Activated B cell treated with CpG ODN at 0.5 μM for 24 hours (primary cell): Measurements from ENCODE around the gene PBX2. TPM values are rescaled to one million over a fixed set of nuclear protein-coding genes. Genes with fewer than 3 reads are reported as not detected.
A peak's percentile ranks its signal among the peaks of the same experiment; 100 is the strongest.
"Not testable (repeated sequence)": the region's sequence is repeated elsewhere in the genome, so short reads cannot be mapped to it uniquely, and the experiment has no call there.

Experiments
- ATAC-seq: fragments of 200-7000 bp; cut with Tn5 transposase; one replicate; pipeline ENCODE4 v1.10.0; 2021; ENCODE audit warnings: low read depth, mild to moderate bottlenecking, moderate library complexity
- CTCF ChIA-PET: fragments of 350-600 bp; sonication (Branson Sonifier 250); formaldehyde crosslinking; loops from one replicate; lab custom pipeline; 2021; ENCODE audit warnings: antibody characterized with exemption; lab: Charles Lee
- POLR2A ChIA-PET: fragments of 350-600 bp; sonication (Branson Sonifier 250); formaldehyde crosslinking; loops from one replicate; lab custom pipeline; 2021; ENCODE audit warnings: antibody characterized with exemption; lab: Charles Lee
- DNase-seq: peaks from one replicate; pipeline ENCODE4 v3.0.0; 2022
- H3K27ac Mint-ChIP-seq: one replicate; pipeline ENCODE4 v1.8.0; 2020; ENCODE audit warnings: mixed read lengths
- H3K27me3 Mint-ChIP-seq: one replicate; pipeline ENCODE4 v1.8.0; 2021; ENCODE audit warnings: mixed read lengths
- H3K36me3 Mint-ChIP-seq: one replicate; pipeline ENCODE4 v1.8.0; 2021; ENCODE audit warnings: low read depth, mixed read lengths
- H3K4me1 Mint-ChIP-seq: one replicate; pipeline ENCODE4 v1.8.0; 2021; ENCODE audit warnings: mixed read lengths
- H3K4me3 Mint-ChIP-seq: one replicate; pipeline ENCODE4 v1.8.0; 2020; ENCODE audit warnings: mild to moderate bottlenecking, mixed read lengths
- H3K9me3 Mint-ChIP-seq: one replicate; pipeline ENCODE4 v1.8.0; 2020; ENCODE audit warnings: mixed read lengths
- intact Hi-C: fragments of 100-400 bp; cut with micrococcal nuclease; formaldehyde crosslinking; loops from one replicate; pipeline ENCODE4 v1.15.1; 2024
- total RNA-seq: library from RNA; stranded (reverse); gene quantifications from 2 replicates; pipeline ENCODE4 v1.2.3, GENCODE V29; 2022
- TF ChIP-seq, protein P1 (sequence below): fragments of 200-600 bp; IDR thresholded peaks from one replicate; pipeline ENCODE4 v1.8.0; 2022; ENCODE audit warnings: antibody characterized with exemption, mild to moderate bottlenecking

PBX2 gene
- total RNA-seq, 1 donor from 2014 or later: 153 TPM

- Mint-ChIP-seq H3K9me3 (no peaks in the 10 kb centered on the region), H3K27me3 (no peaks in the 10 kb centered on the region), H3K27ac (peak overlapping the region; percentile 96), H3K4me1 (peaks cover 83% of the 10 kb centered on the region), H3K4me3 (peak overlapping the region; percentile 91), H3K36me3 (peaks cover 58% of the 10 kb centered on the region)
- TF ChIP-seq, protein P1, sequence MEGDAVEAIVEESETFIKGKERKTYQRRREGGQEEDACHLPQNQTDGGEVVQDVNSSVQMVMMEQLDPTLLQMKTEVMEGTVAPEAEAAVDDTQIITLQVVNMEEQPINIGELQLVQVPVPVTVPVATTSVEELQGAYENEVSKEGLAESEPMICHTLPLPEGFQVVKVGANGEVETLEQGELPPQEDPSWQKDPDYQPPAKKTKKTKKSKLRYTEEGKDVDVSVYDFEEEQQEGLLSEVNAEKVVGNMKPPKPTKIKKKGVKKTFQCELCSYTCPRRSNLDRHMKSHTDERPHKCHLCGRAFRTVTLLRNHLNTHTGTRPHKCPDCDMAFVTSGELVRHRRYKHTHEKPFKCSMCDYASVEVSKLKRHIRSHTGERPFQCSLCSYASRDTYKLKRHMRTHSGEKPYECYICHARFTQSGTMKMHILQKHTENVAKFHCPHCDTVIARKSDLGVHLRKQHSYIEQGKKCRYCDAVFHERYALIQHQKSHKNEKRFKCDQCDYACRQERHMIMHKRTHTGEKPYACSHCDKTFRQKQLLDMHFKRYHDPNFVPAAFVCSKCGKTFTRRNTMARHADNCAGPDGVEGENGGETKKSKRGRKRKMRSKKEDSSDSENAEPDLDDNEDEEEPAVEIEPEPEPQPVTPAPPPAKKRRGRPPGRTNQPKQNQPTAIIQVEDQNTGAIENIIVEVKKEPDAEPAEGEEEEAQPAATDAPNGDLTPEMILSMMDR: no peak
- CTCF ChIA-PET: no interaction called here
- ATAC-seq (no peak), DNase-seq (no peak)
- intact Hi-C loops: loop anchor here (1.0 to 10.0 kb wide), 5 partner anchors 13 to 751 kb away; partner anchors contain the start of genes ATF6B, ATP6V1G2, DDX39B and HLA-DMB
- POLR2A ChIA-PET: interaction anchor here (0.7 to 5.2 kb wide), 15 partner anchors 9 to 1086 kb away, joined by 3 to 102 read pairs (median 6); partner anchors contain the start of genes AGPAT1, ATF6B, BAG6 and BRD2
These were observed 1.1 kb upstream of the PBX2 start for GRCh38 chr6:32190911-32191677.

- intact Hi-C loops: loop anchor here (1.0 to 10.0 kb wide), 5 partner anchors 11 to 753 kb away; partner anchors contain the start of genes ATF6B, ATP6V1G2, DDX39B and HLA-DMB
- ATAC-seq (no peak), DNase-seq (no peak)
- Mint-ChIP-seq H3K4me1 (peaks cover 80% of the 10 kb centered on the region), H3K9me3 (no peaks in the 10 kb centered on the region), H3K27me3 (no peaks in the 10 kb centered on the region), H3K36me3 (peaks cover 59% of the 10 kb centered on the region), H3K4me3 (peak overlapping the region; percentile 91), H3K27ac (peak overlapping the region; percentile 83)
- CTCF ChIA-PET: no interaction called here
- POLR2A ChIA-PET: interaction anchor here (0.7 to 5.2 kb wide), 16 partner anchors 8 to 1088 kb away, joined by 3 to 102 read pairs (median 5); partner anchors contain the start of genes AGPAT1, ATF6B, BAG6 and BRD2
- TF ChIP-seq, protein P1: no peak
These were observed 304 bp downstream of the PBX2 start for GRCh38 chr6:32189742-32190053.

DNA sequence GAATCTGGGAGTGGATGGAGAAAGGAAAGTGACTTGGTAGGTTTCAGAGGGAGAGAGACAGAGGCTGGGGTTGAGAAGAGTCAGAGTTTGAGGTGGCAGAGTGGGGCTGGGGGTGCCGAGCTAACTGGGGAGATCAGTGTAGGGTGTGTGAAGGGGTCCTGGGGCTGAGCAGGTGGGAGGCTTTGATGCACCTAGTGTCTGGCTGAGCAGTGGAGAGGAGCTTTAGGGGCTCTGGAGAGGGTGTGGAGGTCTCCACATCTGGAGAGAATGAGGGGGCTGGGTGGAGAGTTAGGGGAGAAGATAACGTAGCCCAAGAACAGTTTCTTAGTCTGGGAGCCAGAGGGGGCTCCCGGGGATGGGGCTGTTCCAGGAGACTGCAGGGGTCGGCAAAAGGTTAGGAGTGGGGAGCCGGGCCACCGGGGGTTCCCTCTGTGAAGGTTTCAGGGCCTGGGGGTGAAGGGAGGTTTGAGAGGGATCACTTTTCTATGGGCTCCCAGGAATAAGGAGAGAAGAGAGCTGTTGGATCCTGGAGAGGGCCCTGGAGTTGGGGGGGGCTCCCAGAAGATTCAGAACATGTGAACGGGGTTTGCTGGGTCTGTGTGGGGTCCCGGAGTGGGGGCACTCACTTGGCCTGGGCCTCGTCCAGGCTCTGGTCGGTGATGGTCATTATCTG lies 797 bp downstream of the PBX2 start:
- intact Hi-C loops: no loop called here
- H3K4me3 Mint-ChIP-seq: peak overlapping the region; percentile 91
- POLR2A ChIA-PET: interaction anchor here (0.9 to 5.2 kb wide), 6 partner anchors 11 to 1088 kb away, joined by 3 to 102 read pairs (median 3); partner anchors contain the start of genes AGPAT1, ATF6B, FKBPL and RNF5
- H3K27me3 Mint-ChIP-seq: no peaks in the 10 kb centered on the region
- H3K27ac Mint-ChIP-seq: peak overlapping the region; percentile 83
- CTCF ChIA-PET: no interaction called here
- H3K36me3 Mint-ChIP-seq: peaks cover 59% of the 10 kb centered on the region
- DNase-seq (no peak), ATAC-seq (no peak)
- H3K9me3 Mint-ChIP-seq: no peaks in the 10 kb centered on the region
- TF ChIP-seq, protein P1: no peak
- H3K4me1 Mint-ChIP-seq: peaks cover 76% of the 10 kb centered on the region

GRCh38 chr6:32188381-32189068 lies 1.5 kb downstream of the PBX2 start:
- peak overlapping the region; percentile 83 for H3K27ac Mint-ChIP-seq
- peak overlapping the region; percentile 91 for H3K4me3 Mint-ChIP-seq
- H3K36me3 Mint-ChIP-seq: peaks cover 64% of the 10 kb centered on the region
- ATAC-seq (no peak), DNase-seq (no peak)
- H3K4me1 Mint-ChIP-seq: peaks cover 69% of the 10 kb centered on the region
- no peaks in the 10 kb centered on the region for H3K27me3 Mint-ChIP-seq
- POLR2A ChIA-PET: interaction anchor here (0.6 to 5.2 kb wide), 4 partner anchors 10 to 783 kb away, joined by 3 to 102 read pairs (median 3); partner anchors contain the start of genes AGPAT1 and RNF5
- no peaks in the 10 kb centered on the region for H3K9me3 Mint-ChIP-seq
- TF ChIP-seq, protein P1: no peak
- CTCF ChIA-PET: interaction anchor here (1.3 kb wide), 1 partner anchor 69 kb away, joined by 3 read pairs; no protein-coding TSS in a partner anchor
- intact Hi-C loops: no loop called here

DNA sequence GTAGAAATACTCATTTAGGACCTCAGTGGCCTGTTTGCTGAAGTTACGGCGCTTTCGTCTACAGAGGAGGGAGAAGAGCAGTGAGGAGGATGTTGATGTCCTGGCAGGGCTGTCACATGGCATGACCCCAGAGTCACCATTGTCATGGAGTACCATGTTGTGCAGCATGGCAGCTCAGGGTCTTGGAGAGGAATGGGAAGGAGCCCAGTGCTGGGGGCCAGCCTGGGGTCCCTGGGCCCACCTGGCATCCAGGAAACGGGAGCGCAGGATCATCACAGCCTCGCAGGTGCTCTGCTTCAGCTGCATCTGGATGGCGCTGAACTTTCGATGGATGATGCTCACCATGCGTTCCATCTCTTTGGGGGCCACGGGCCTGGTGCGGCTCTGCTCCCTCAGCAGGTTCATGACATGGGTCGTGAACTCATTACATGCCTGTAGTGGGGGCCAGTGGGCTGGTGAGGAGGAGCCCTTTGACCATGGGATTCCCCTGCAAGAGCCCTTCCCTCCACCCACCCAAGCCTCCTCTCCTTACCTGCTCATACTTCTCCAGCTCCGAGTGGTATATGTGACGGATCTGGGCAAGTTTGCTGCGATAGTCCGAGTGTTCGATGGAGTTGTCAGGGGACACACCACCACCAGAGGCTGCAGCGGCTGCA lies 2.1 kb downstream of the PBX2 start:
- DNase-seq, ATAC-seq, intact Hi-C loops, H3K9me3 Mint-ChIP-seq, H3K27me3 Mint-ChIP-seq: not testable (repeated sequence)
- CTCF ChIA-PET: interaction anchor here (0.7 to 1.3 kb wide), 2 partner anchors 69 to 519 kb away, joined by 3 read pairs; no protein-coding TSS in a partner anchor
- peak overlapping the region; percentile 77 for H3K27ac Mint-ChIP-seq
- H3K36me3 Mint-ChIP-seq: peaks cover 70% of the 10 kb centered on the region
- H3K4me3 Mint-ChIP-seq: peak overlapping the region; percentile 91
- peaks cover 62% of the 10 kb centered on the region for H3K4me1 Mint-ChIP-seq
- POLR2A ChIA-PET: interaction anchor here (0.6 to 1.4 kb wide), 6 partner anchors 8 to 888 kb away, joined by 3 to 8 read pairs (median 4); partner anchors contain the start of genes FKBPL and HLA-DPB1
